A549 (cell line): ENCODE measurements around the gene SLC8A2. TPM values are rescaled to one million over a fixed set of nuclear protein-coding genes. Genes with fewer than 3 reads are reported as not detected.

ENCODE experiments used
- BCL3 ChIP-seq: fragments of >200 bp; sonication (Bioruptor Twin); formaldehyde crosslinking; IDR thresholded peaks from 3 replicates; pipeline ENCODE4 v1.6.1; 2016
- BHLHE40 ChIP-seq: IDR thresholded peaks from 2 replicates; pipeline ENCODE4 v1.6.1; 2012; ENCODE audit warnings: low read depth, low read length, inconsistent platforms
- CBX2 ChIP-seq: fragments of 200-600 bp; sonication (generic); IDR thresholded peaks from 2 replicates; pipeline ENCODE4 v1.6.1; 2016; ENCODE audit warnings: low read depth, mild to moderate bottlenecking, borderline replicate concordance
- CBX8 ChIP-seq: fragments of 200-600 bp; sonication (generic); IDR thresholded peaks from 2 replicates; pipeline ENCODE4 v1.6.1; 2016
- CEBPB ChIP-seq, 2 experiments: fragments of >200 bp in 1 of 2; sonication (Bioruptor Twin) in 1 of 2; formaldehyde crosslinking in 1 of 2; IDR thresholded peaks; 2 replicates each; pipeline ENCODE4 v1.6.1; 2012 to 2016
- CHD2 ChIP-seq: fragments of 150-350 bp; IDR thresholded peaks from 2 replicates; pipeline ENCODE4 v1.6.1; 2014; ENCODE audit warnings: low read length; ENCODE audit not compliant: partially characterized antibody
- CTCF ChIP-seq: fragments of >200 bp; sonication (Bioruptor Twin); formaldehyde crosslinking; IDR thresholded peaks from 3 replicates; pipeline ENCODE4 v1.5.1; 2016
- EHF ChIP-seq: fragments of 250-450 bp; sonication (Bioruptor Pico); IDR thresholded peaks from 2 replicates; pipeline ENCODE4 v1.5.0; 2020; ENCODE audit warnings: mild to moderate bottlenecking
- ELK1 ChIP-seq: fragments of 150-350 bp; IDR thresholded peaks from 2 replicates; pipeline ENCODE4 v1.6.1; 2014; ENCODE audit warnings: low read depth, mild to moderate bottlenecking, low read length
- EP300 ChIP-seq, 2 experiments: fragments of >200 bp; sonication (Bioruptor Twin); formaldehyde crosslinking; IDR thresholded peaks; 2 replicates in 1 of 2; 3 replicates in 1 of 2; pipeline ENCODE4 v1.6.1; 2016 to 2017
- FOSL2 ChIP-seq, 2 experiments: fragments of 450-650 bp in 1 of 2; fragments of >200 bp in 1 of 2; sonication (Bioruptor Twin) in 1 of 2; formaldehyde crosslinking; IDR thresholded peaks; 2 replicates each; pipeline versions ENCODE4 v1.5.0 to v1.6.1; 2016 to 2020; ENCODE audit warnings: mild to moderate bottlenecking in 1 of 2, moderate library complexity in 1 of 2
- FOXS1 ChIP-seq: fragments of 250-450 bp; sonication (Bioruptor Pico); IDR thresholded peaks from 2 replicates; pipeline ENCODE4 v1.5.0; 2020; ENCODE audit warnings: mild to moderate bottlenecking, moderate library complexity
- HDAC2 ChIP-seq: fragments of 200-600 bp; sonication (generic); IDR thresholded peaks from 2 replicates; pipeline ENCODE4 v1.6.1; 2016
- HES2 ChIP-seq: fragments of >200 bp; sonication (Bioruptor Twin); formaldehyde crosslinking; IDR thresholded peaks from 2 replicates; pipeline ENCODE4 v1.6.1; 2016
- HOXB13 ChIP-seq: fragments of 250-450 bp; sonication (Bioruptor Pico); IDR thresholded peaks from 2 replicates; pipeline ENCODE4 v1.5.0; 2020; ENCODE audit warnings: low read depth, mild to moderate bottlenecking, moderate library complexity
- MAFK ChIP-seq: fragments of 450-650 bp; IDR thresholded peaks from 2 replicates; pipeline ENCODE4 v1.6.1; 2014; ENCODE audit not compliant: partially characterized antibody
- NPAS2 ChIP-seq: fragments of 250-450 bp; sonication (Bioruptor Pico); IDR thresholded peaks from 2 replicates; pipeline ENCODE4 v1.8.0; 2022; ENCODE audit warnings: mild to moderate bottlenecking, moderate library complexity, borderline replicate concordance
- RAD21 ChIP-seq, 2 experiments: fragments of >200 bp in 1 of 2; sonication (Bioruptor Twin) in 1 of 2; formaldehyde crosslinking in 1 of 2; IDR thresholded peaks in 1 of 2; conservative IDR thresholded peaks in 1 of 2; 2 replicates in 1 of 2; 3 replicates in 1 of 2; pipeline ENCODE4 v1.6.1; 2012 to 2018; ENCODE audit warnings: inconsistent platforms in 1 of 2
- RCOR1 ChIP-seq: fragments of 150-350 bp; IDR thresholded peaks from 2 replicates; pipeline ENCODE4 v1.6.1; 2014; ENCODE audit warnings: antibody characterized with exemption, low read length, low read depth
- RNF2 ChIP-seq: fragments of 200-600 bp; sonication (generic); IDR thresholded peaks from 2 replicates; pipeline ENCODE4 v1.6.1; 2016; ENCODE audit warnings: low read depth, mild to moderate bottlenecking, antibody characterized with exemption, moderate library complexity, borderline replicate concordance
- SMC3 ChIP-seq: fragments of >200 bp; sonication (Bioruptor Twin); formaldehyde crosslinking; IDR thresholded peaks from 3 replicates; pipeline ENCODE4 v1.6.1; 2018; ENCODE audit warnings: inconsistent platforms
- SREBF2 ChIP-seq: fragments of 450-650 bp; IDR thresholded peaks from 2 replicates; pipeline ENCODE4 v1.6.1; 2014; ENCODE audit warnings: mild to moderate bottlenecking, moderate library complexity
- TP53 ChIP-seq: fragments of 250-450 bp; sonication (Bioruptor Pico); IDR thresholded peaks from 2 replicates; pipeline ENCODE4 v1.5.0; 2021; ENCODE audit warnings: mild to moderate bottlenecking, moderate library complexity
- ZC3H11A ChIP-seq: fragments of 450-650 bp; IDR thresholded peaks from 2 replicates; pipeline ENCODE4 v1.6.1; 2014; ENCODE audit warnings: antibody characterized with exemption, mild to moderate bottlenecking
- polyA plus RNA-seq, 4 experiments: library from polyadenylated mRNA; depleted of rRNA in 3 of 4; stranded (reverse); fragments of >200 nt; fragmentation: RNase III in 1 of 4; extraction: RNeasy Plus Mini Kit Qiagen cat#74134 plus additional on column Dnase treatment in 1 of 4; gene quantifications; 2 replicates in 3 of 4; 3 replicates in 1 of 4; pipeline ENCODE4 v1.2.3, GENCODE V29; 2011 to 2017

Gene SLC8A2
- polyA plus RNA-seq, 2 of the 4 experiments (the other 2 are of a cell fraction), result 0.15 to 0.35 TPM

GRCh38 chr19:47514869-47515588 lies 43.3 kb upstream of the SLC8A2 start, which contains the start of gene NAPA (continued):
- TF ChIP-seq RNF2 (no peak), BCL3 (no peak), ELK1 (no peak), HOXB13 (CRISPR knock-in tag) (no peak), SREBF2 (no peak), MAFK (no peak), CBX8 (no peak), ZC3H11A (no peak), CTCF (no peak), RAD21 (conservative IDR thresholded peaks at IDR 0.05 in 1 of 2, IDR thresholded peaks at IDR 0.05 in 1 of 2) (peak; percentile 64 to 79; a peak in 4 of 5 replicates), HES2 (no peak), TP53 (CRISPR knock-in tag) (no peak), CHD2 (no peak), RCOR1 (no peak), CEBPB (IDR thresholded peaks at IDR 0.05) (no peak; a peak in 1 of 4 replicates), FOSL2 (IDR thresholded peaks at IDR 0.05) (no peak), FOSL2 (CRISPR knock-in tag; IDR thresholded peaks at IDR 0.05) (0 out of 2 replicates have a peak, but pooled peaks have one; percentile 3), EP300 (IDR thresholded peaks at IDR 0.05) (no peak), CBX2 (no peak), EHF (CRISPR knock-in tag) (0 out of 2 replicates have a peak, but pooled peaks have one; percentile 18), FOXS1 (CRISPR knock-in tag) (no peak), NPAS2 (peak; percentile 59; the same call in 1 of the 2 replicates), SMC3 (peak; percentile 89; the same call in 2 of the 3 replicates), HDAC2 (no peak), BHLHE40 (peak; percentile 96)
